Sigmoid colon (tissue), 4 donors: ENCODE measurements around the gene ZNF3.

ENCODE experiments used
- EP300 ChIP-seq, 4 donors: sonication (generic); formaldehyde crosslinking; IDR thresholded peaks; one replicate each; pipeline ENCODE4 v1.6.1; 2017; ENCODE audit warnings: antibody characterized with exemption in 4 of 4
- POLR2A ChIP-seq, 2 donors: fragments of 450-650 bp; IDR thresholded peaks; one replicate each; pipeline ENCODE4 v1.6.1; 2016; ENCODE audit warnings: antibody characterized with exemption in 2 of 2, mild to moderate bottlenecking in 2 of 2, moderate library complexity in 2 of 2
- TF ChIP-seq, protein P1 (sequence below), 4 experiments: fragments of 450-650 bp in 3 of 4; fragments of 200-600 bp in 1 of 4; IDR thresholded peaks; one replicate each; pipeline ENCODE4 v1.5.1; 2016 to 2019; ENCODE audit warnings: antibody characterized with exemption in 4 of 4, mild to moderate bottlenecking in 3 of 4, moderate library complexity in 2 of 4

- TF ChIP-seq, protein P1, sequence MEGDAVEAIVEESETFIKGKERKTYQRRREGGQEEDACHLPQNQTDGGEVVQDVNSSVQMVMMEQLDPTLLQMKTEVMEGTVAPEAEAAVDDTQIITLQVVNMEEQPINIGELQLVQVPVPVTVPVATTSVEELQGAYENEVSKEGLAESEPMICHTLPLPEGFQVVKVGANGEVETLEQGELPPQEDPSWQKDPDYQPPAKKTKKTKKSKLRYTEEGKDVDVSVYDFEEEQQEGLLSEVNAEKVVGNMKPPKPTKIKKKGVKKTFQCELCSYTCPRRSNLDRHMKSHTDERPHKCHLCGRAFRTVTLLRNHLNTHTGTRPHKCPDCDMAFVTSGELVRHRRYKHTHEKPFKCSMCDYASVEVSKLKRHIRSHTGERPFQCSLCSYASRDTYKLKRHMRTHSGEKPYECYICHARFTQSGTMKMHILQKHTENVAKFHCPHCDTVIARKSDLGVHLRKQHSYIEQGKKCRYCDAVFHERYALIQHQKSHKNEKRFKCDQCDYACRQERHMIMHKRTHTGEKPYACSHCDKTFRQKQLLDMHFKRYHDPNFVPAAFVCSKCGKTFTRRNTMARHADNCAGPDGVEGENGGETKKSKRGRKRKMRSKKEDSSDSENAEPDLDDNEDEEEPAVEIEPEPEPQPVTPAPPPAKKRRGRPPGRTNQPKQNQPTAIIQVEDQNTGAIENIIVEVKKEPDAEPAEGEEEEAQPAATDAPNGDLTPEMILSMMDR (IDR thresholded peaks at IDR 0.05): no peak
- TF ChIP-seq EP300 (IDR thresholded peaks at IDR 0.05) (no peak), POLR2A (IDR thresholded peaks at IDR 0.05) (no peak)
Measured at GRCh38 chr7:100119970-100120732, 38.6 kb upstream of the ZNF3 start.
